ENCODE measurements around the gene LUM. TPM values are rescaled to one million over a fixed set of nuclear protein-coding genes. Genes with fewer than 3 reads are reported as not detected.

Gene LUM
- total RNA-seq, 1 experiment from 2014 or later: 400 TPM

- DNase-seq (ENCODE audit: low read depth): no peak
Observed at GRCh38 chr12:91109581-91110310, 1.5 kb downstream of the LUM start.

- peak; percentile 86 for DNase-seq (ENCODE audit: low read depth)
Observed at GRCh38 chr12:91109148-91109564, 2.1 kb downstream of the LUM start.

GRCh38 chr12:91108196-91108755 lies 3.0 kb downstream of the LUM start:
- no peak for DNase-seq (ENCODE audit: low read depth)

- DNase-seq (ENCODE audit: low read depth): no peak
Observed at GRCh38 chr12:91106283-91106682, 5.0 kb downstream of the LUM start.

- DNase-seq (ENCODE audit: low read depth): no peak
Observed at GRCh38 chr12:91105807-91106206, 5.5 kb downstream of the LUM start.

GRCh38 chr12:91104812-91105466 lies 6.4 kb downstream of the LUM start:
- DNase-seq (ENCODE audit: low read depth): no peak

- no peak for DNase-seq (ENCODE audit: low read depth)
Observed at GRCh38 chr12:91103624-91104023, 7.7 kb downstream of the LUM start.

- DNase-seq (ENCODE audit: low read depth): no peak
Observed at GRCh38 chr12:91103101-91103500, 8.2 kb downstream of the LUM start.

- peak; percentile 72 for DNase-seq (ENCODE audit: low read depth)
Observed at GRCh38 chr12:91100906-91101305, 10.4 kb downstream of the LUM start.

- DNase-seq (ENCODE audit: low read depth): peak; percentile 25
Observed at GRCh38 chr12:91099836-91100235, 11.5 kb downstream of the LUM start.

GRCh38 chr12:91099341-91099740 lies 12.0 kb downstream of the LUM start:
- DNase-seq (ENCODE audit: low read depth): peak; percentile 59

GRCh38 chr12:91098941-91099340 lies 12.4 kb downstream of the LUM start:
- DNase-seq (ENCODE audit: low read depth): peak; percentile 94

- DNase-seq (ENCODE audit: low read depth): peak; percentile 31
Observed at GRCh38 chr12:91098461-91098860, 12.8 kb downstream of the LUM start.

GRCh38 chr12:91094957-91095356 lies 16.3 kb downstream of the LUM start:
- DNase-seq (ENCODE audit: low read depth): no peak

GRCh38 chr12:91094032-91094662 lies 17.1 kb downstream of the LUM start:
- peak; percentile 36 for DNase-seq (ENCODE audit: low read depth)

GRCh38 chr12:91093341-91093740 lies 18.0 kb downstream of the LUM start:
- no peak for DNase-seq (ENCODE audit: low read depth)

- DNase-seq (ENCODE audit: low read depth): peak; percentile 81
Observed at GRCh38 chr12:91091916-91092715, 19.2 kb downstream of the LUM start.

- DNase-seq (ENCODE audit: low read depth): peak; percentile 30
Observed at GRCh38 chr12:91089953-91090352, 21.3 kb downstream of the LUM start.

- DNase-seq (ENCODE audit: low read depth): no peak
Observed at GRCh38 chr12:91080041-91080440, 31.3 kb downstream of the LUM start.

- DNase-seq (ENCODE audit: low read depth): no peak
Observed at GRCh38 chr12:91078501-91078900, 32.8 kb downstream of the LUM start.

- no peak for DNase-seq (ENCODE audit: low read depth)
Observed at GRCh38 chr12:91077228-91077954, 33.9 kb downstream of the LUM start.

Data from M059J (cell line).